ENCODE measurements around the gene CBX7. TPM values are rescaled to one million over a fixed set of nuclear protein-coding genes. Genes with fewer than 3 reads are reported as not detected.
A peak's percentile ranks its signal among the peaks of the same experiment; 100 is the strongest.

The CBX7 gene
- total and polyA plus RNA-seq, 9 of the 15 experiments (the other 6 are each of a cell fraction or from before 2014, with no cell fraction given): 0.04 to 5.2 (median 2.8) TPM

GRCh38 chr22:39194098-39194497, 41.6 kb upstream of the CBX7 start (continued):
- TF ChIP-seq ZNF280A (IDR thresholded peaks at IDR 0.05; ENCODE audit: low read depth, partially characterized antibody) (peak; percentile 36), RNF2 (IDR thresholded peaks at IDR 0.05) (no peak), TRIM28 (IDR thresholded peaks at IDR 0.05) (peak; percentile 87), PYGO2 (tag; IDR thresholded peaks at IDR 0.05) (no peak), ATF2 (CRISPR knock-in tag; IDR thresholded peaks at IDR 0.05) (no peak), CEBPZ (IDR thresholded peaks at IDR 0.05; ENCODE audit: borderline replicate concordance, low read depth, low read length) (no peak), FOXP1 (CRISPR knock-in tag; IDR thresholded peaks at IDR 0.05) (no peak)

All from K562 (cell line).